ENCODE measurements around the gene ZNF24. TPM values are rescaled to one million over a fixed set of nuclear protein-coding genes. Genes with fewer than 3 reads are reported as not detected.

The ZNF24 gene
- total RNA-seq, 1 donor from 2014 or later = 24.0 TPM

- TF ChIP-seq CTCF (conservative IDR thresholded peaks at IDR 0.05; ENCODE audit: low read depth, low read length) = peak; percentile 89
- DNase-seq (ENCODE audit: low read depth) = peak; percentile 40
- H3K4me3 ChIP-seq (ENCODE audit: low read depth, low read length) = no peak overlapping the region
Observed at GRCh38 chr18:35386600-35387100, 42.4 kb upstream of the ZNF24 start.

GRCh38 chr18:35383136-35383535 lies 38.9 kb upstream of the ZNF24 start:
- no peak for DNase-seq (ENCODE audit: low read depth)
- H3K4me3 ChIP-seq (ENCODE audit: low read depth, low read length) = no peak overlapping the region
- no peak for TF ChIP-seq CTCF (conservative IDR thresholded peaks at IDR 0.05; ENCODE audit: low read depth, low read length)

DNA sequence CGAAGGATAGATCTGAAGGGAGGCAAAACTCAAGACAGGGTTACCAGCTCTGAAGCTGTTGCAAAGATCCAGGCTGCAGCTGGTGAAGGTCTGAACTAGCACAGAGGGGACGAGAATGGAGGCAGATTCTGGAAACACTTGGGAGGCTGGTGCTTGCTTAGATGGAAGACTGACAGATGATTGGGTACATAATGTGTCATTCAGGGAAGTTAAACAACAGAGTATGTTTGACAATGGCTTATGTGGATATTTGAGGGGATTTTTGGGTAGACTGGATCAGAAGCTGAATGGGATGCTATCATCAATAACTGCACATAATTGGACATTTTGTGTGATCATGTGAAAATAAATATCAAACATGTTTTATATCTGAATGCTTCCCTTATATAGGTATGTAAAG lies 35.2 kb upstream of the ZNF24 start:
- TF ChIP-seq CTCF (conservative IDR thresholded peaks at IDR 0.05; ENCODE audit: low read depth, low read length) = no peak
- DNase-seq (ENCODE audit: low read depth) = no peak
- H3K4me3 ChIP-seq (ENCODE audit: low read depth, low read length) = no peak overlapping the region

DNA sequence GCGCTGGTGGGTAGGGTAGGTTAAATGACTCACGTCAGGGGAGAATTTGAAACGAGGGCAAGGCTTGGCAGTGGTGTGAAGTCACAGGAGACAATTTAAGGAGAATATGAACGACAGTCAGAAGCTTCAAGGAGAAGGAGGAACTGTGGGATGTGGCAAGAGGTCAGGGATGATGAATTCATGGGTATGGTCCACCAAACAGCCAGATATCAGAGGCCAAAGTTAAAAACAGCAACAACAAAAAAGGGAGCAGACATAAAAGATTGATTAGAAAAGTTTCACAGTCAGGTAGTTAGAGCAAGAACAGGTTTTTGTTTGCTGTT lies 34.3 kb upstream of the ZNF24 start:
- TF ChIP-seq CTCF (conservative IDR thresholded peaks at IDR 0.05; ENCODE audit: low read depth, low read length) = no peak
- H3K4me3 ChIP-seq (ENCODE audit: low read depth, low read length) = no peak overlapping the region
- no peak for DNase-seq (ENCODE audit: low read depth)

DNA sequence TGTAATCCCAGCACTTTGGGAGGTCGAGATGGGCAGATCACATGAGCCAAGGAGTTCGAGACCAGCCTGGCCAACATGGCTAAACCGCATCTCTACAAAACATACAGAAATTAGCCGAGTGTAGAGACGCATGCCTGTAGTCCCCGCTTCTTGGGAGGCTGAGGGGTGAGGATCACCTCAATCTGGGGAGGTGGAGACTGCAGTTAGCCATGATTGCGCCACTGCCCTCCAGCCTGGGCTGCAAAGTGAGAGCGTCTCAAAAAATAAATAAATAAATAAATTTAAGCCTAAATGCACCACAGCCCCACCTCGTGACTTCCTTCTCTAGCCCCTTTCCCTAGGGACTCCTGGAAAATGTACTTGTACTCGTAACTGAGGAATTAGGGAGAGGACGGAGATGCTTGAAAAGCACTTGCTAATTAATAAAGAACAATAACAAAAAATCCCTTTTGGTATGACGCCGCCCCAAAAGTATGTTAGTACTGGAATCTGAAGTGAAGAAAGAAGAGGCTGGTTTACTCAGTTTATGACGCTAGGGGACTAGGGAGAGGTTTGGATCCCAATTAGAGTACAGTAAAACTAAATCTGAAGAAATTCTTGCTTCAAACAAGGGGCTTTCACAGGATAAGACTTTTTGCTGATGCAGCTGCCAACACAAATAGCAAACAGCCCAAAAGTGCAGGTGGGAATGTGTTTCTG lies 33.8 kb upstream of the ZNF24 start:
- DNase-seq (ENCODE audit: low read depth) = no peak
- no peak overlapping the region for H3K4me3 ChIP-seq (ENCODE audit: low read depth, low read length)
- TF ChIP-seq CTCF (conservative IDR thresholded peaks at IDR 0.05; ENCODE audit: low read depth, low read length) = no peak

DNA sequence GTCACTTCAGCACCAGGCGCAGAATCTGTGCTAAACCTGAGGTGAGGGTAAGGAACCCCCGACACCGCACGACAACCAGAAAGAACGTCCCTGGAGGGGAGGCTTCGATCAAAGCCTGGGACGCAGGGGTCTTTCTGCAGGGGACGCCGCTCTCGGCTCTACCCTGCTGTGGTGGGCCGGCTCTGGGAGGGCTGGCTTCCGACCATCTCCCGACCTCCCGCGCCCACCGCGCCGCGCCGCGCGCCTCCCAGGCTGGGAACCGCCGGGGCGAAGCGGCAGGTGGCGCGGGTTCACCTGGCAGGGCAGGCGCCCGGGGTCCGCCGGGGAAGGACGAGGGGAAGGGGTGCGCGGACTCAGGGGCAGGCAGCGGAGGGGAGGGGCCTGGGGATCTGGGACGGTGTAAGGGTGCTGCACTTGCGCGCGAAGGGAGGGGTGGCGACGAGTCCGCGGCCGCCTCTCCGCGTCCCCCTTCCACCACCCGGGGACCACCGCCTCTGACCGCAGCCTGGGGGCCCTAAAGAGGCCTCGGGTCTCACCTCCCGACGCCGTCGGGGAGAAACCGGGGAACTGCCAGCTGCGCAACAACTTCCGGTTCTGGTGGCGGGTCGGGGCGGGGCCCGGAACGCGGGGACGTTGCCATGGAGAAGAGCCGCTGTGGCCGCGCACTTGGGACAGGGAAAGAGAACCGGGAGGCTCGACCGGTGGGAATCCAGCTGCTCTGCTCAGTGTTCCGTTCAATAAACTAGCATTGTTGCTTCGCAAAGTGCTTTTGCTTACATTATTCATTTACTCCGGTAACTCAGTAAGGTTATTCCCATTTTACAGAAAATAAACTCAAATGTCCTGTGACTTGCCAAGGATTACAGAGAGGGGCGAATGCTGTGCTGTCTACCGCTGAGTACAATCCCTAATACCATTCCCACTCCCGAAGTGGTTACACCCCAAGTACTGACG lies 32.8 kb upstream of the ZNF24 start, which contains the start of gene ZNF396:
Gene ZNF396 (minus strand): TSS at position 596 of the 954 bp plus-strand sequence. CDS start 3,045 bp downstream, outside the sequence.
- DNase-seq (ENCODE audit: low read depth) = no peak
- TF ChIP-seq CTCF (conservative IDR thresholded peaks at IDR 0.05; ENCODE audit: low read depth, low read length) = no peak
- H3K4me3 ChIP-seq (ENCODE audit: low read depth, low read length) = peak within 1 kb of the TSS; percentile 72

Data from epithelial cell of proximal tubule (primary cell).